ENCODE results near the gene SYNPO2. TPM values are rescaled to one million over a fixed set of nuclear protein-coding genes. Genes with fewer than 3 reads are reported as not detected.
A peak's percentile ranks its signal among the peaks of the same experiment; 100 is the strongest.

Gene SYNPO2
- total RNA-seq, 1 donor from 2014 or later: 0.42 TPM

- Histone ChIP-seq H3K36me3 (ENCODE audit: control insufficient read depth, insufficient read depth, low read length) (no peaks in the 10 kb centered on the region), H3K27me3 (ENCODE audit: control insufficient read depth, insufficient read depth, low read length) (no peaks in the 10 kb centered on the region), H3K4me3 (ENCODE audit: low read depth, low read length) (no peak overlapping the region)
- DNase-seq (ENCODE audit: low read depth): no peak
- TF ChIP-seq CTCF (IDR thresholded peaks at IDR 0.05; ENCODE audit: insufficient read depth, low read length, poor library complexity, severe bottlenecking): no peak
Measured at GRCh38 chr4:119081542-119081859, 192.8 kb downstream of the SYNPO2 start.

- DNase-seq (ENCODE audit: low read depth): no peak
- TF ChIP-seq CTCF (IDR thresholded peaks at IDR 0.05; ENCODE audit: insufficient read depth, low read length, poor library complexity, severe bottlenecking): no peak
- Histone ChIP-seq H3K27me3 (ENCODE audit: control insufficient read depth, insufficient read depth, low read length) (no peaks in the 10 kb centered on the region), H3K4me3 (ENCODE audit: low read depth, low read length) (no peak overlapping the region), H3K36me3 (ENCODE audit: control insufficient read depth, insufficient read depth, low read length) (no peaks in the 10 kb centered on the region)
Measured at GRCh38 chr4:119081943-119082342, 193.3 kb downstream of the SYNPO2 start.

- Histone ChIP-seq H3K36me3 (ENCODE audit: control insufficient read depth, insufficient read depth, low read length) (no peaks in the 10 kb centered on the region), H3K4me3 (ENCODE audit: low read depth, low read length) (no peak overlapping the region), H3K27me3 (ENCODE audit: control insufficient read depth, insufficient read depth, low read length) (no peaks in the 10 kb centered on the region)
- no peak for TF ChIP-seq CTCF (IDR thresholded peaks at IDR 0.05; ENCODE audit: insufficient read depth, low read length, poor library complexity, severe bottlenecking)
- DNase-seq (ENCODE audit: low read depth): no peak
Measured at GRCh38 chr4:119082661-119083060, 194.0 kb downstream of the SYNPO2 start.

- Histone ChIP-seq H3K36me3 (ENCODE audit: control insufficient read depth, insufficient read depth, low read length) (no peaks in the 10 kb centered on the region), H3K4me3 (ENCODE audit: low read depth, low read length) (no peak overlapping the region), H3K27me3 (ENCODE audit: control insufficient read depth, insufficient read depth, low read length) (no peaks in the 10 kb centered on the region)
- TF ChIP-seq CTCF (IDR thresholded peaks at IDR 0.05; ENCODE audit: insufficient read depth, low read length, poor library complexity, severe bottlenecking): no peak
- no peak for DNase-seq (ENCODE audit: low read depth)
Measured at GRCh38 chr4:119084513-119084912, 195.9 kb downstream of the SYNPO2 start.

GRCh38 chr4:119087121-119087520 lies 198.5 kb downstream of the SYNPO2 start:
- Histone ChIP-seq H3K36me3 (ENCODE audit: control insufficient read depth, insufficient read depth, low read length) (no peaks in the 10 kb centered on the region), H3K4me3 (ENCODE audit: low read depth, low read length) (no peak overlapping the region), H3K27me3 (ENCODE audit: control insufficient read depth, insufficient read depth, low read length) (no peaks in the 10 kb centered on the region)
- DNase-seq (ENCODE audit: low read depth): no peak
- peak; percentile 24 for TF ChIP-seq CTCF (IDR thresholded peaks at IDR 0.05; ENCODE audit: insufficient read depth, low read length, poor library complexity, severe bottlenecking)

- Histone ChIP-seq H3K27me3 (ENCODE audit: control insufficient read depth, insufficient read depth, low read length) (no peaks in the 10 kb centered on the region), H3K36me3 (ENCODE audit: control insufficient read depth, insufficient read depth, low read length) (no peaks in the 10 kb centered on the region), H3K4me3 (ENCODE audit: low read depth, low read length) (no peak overlapping the region)
- no peak for TF ChIP-seq CTCF (IDR thresholded peaks at IDR 0.05; ENCODE audit: insufficient read depth, low read length, poor library complexity, severe bottlenecking)
- DNase-seq (ENCODE audit: low read depth): no peak
Measured at GRCh38 chr4:119087656-119088055, 199.0 kb downstream of the SYNPO2 start.
